ENCODE results near the gene PRSS33. TPM values are rescaled to one million over a fixed set of nuclear protein-coding genes. Genes with fewer than 3 reads are reported as not detected.
A peak's percentile ranks its signal among the peaks of the same experiment; 100 is the strongest.

PRSS33 gene
- total and polyA plus RNA-seq, 9 of the 15 experiments (the other 6 are each of a cell fraction or from before 2014, with no cell fraction given): not detected

DNA sequence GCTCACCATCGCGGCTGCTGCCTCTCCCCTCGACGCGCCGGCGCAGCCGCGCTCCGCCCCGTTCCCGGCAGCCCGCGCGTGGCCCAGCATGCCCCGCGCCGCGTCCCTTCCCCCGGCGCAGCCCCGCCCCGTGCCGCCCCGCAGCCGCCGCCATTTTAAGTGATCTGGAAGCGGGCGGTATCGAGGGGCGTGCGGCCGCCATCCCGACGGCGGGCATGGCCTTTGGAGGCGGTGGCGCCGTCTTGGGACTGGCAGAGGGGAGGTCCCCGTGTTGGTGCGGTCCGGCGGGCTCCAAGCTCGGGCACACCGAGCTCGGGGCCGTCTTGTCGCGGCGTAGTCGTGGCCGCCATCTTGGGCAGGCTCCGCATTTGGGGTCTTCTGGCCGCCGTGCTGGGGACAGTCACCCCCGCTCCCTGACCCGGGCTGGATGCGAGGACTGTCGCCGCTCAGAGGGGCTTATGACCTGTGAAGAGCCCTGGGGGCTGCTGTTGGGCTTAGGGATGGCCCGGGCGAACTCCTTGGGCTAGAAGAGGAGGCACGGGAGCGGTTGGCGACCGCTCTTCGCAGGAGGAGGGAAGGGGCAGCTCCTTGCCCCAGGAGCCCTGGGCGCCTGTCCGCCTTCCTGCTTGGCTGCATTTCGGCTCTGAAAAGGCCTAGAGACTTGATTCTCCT, 10.0 kb downstream of the PRSS33 start, which contains the start of gene ELOB (continued):
- TF ChIP-seq ZKSCAN3 (CRISPR knock-in tag; IDR thresholded peaks at IDR 0.05) (no peak), TSC22D4 (tag; IDR thresholded peaks at IDR 0.05) (no peak), RBM25 (IDR thresholded peaks at IDR 0.05; ENCODE audit: low read depth, low read length, severe bottlenecking) (no peak), GATAD2B (IDR thresholded peaks at IDR 0.05; ENCODE audit: borderline replicate concordance) (peak; percentile 52; the same call in 1 of the 2 replicates), ZNF24 (IDR thresholded peaks at IDR 0.05) (no peak), SMAD3 (CRISPR knock-in tag; conservative IDR thresholded peaks at IDR 0.05) (peak; percentile 59; the same call in 1 of the 2 replicates), PPARD (CRISPR knock-in tag; IDR thresholded peaks at IDR 0.05) (no peak), SIN3B (IDR thresholded peaks at IDR 0.05; ENCODE audit: low read depth) (peak; percentile 72), KDM2B (CRISPR knock-in tag; IDR thresholded peaks at IDR 0.05) (no peak), NFE2 (IDR thresholded peaks at IDR 0.05; ENCODE audit: low read depth) (no peak), NRF1 (conservative IDR thresholded peaks at IDR 0.05 in 1 of 2, IDR thresholded peaks at IDR 0.05 in 1 of 2) (peak; percentile 66 to 79), SNIP1 (IDR thresholded peaks at IDR 0.05; ENCODE audit: low read depth) (no peak), SRSF7 (optimal IDR thresholded peaks at IDR 0.05; ENCODE audit: low read depth, low read length) (no peak), MEF2D (tag; conservative IDR thresholded peaks at IDR 0.05; ENCODE audit: low read depth) (no peak; the same call in 1 of the 2 replicates), RB1 (IDR thresholded peaks at IDR 0.05; ENCODE audit: low read depth) (peak; percentile 81), ADNP (tag; IDR thresholded peaks at IDR 0.05) (no peak), ZNF583 (CRISPR knock-in tag; IDR thresholded peaks at IDR 0.05) (0 out of 2 replicates have a peak, but pooled peaks have one; percentile 17), MEF2A (IDR thresholded peaks at IDR 0.05; ENCODE audit: control insufficient read depth, low read depth, low read length) (no peak)
- TF ChIP-seq, protein P1, sequence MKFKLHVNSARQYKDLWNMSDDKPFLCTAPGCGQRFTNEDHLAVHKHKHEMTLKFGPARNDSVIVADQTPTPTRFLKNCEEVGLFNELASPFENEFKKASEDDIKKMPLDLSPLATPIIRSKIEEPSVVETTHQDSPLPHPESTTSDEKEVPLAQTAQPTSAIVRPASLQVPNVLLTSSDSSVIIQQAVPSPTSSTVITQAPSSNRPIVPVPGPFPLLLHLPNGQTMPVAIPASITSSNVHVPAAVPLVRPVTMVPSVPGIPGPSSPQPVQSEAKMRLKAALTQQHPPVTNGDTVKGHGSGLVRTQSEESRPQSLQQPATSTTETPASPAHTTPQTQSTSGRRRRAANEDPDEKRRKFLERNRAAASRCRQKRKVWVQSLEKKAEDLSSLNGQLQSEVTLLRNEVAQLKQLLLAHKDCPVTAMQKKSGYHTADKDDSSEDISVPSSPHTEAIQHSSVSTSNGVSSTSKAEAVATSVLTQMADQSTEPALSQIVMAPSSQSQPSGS (CRISPR knock-in tag; IDR thresholded peaks at IDR 0.05): no peak
- TF ChIP-seq, protein P2, sequence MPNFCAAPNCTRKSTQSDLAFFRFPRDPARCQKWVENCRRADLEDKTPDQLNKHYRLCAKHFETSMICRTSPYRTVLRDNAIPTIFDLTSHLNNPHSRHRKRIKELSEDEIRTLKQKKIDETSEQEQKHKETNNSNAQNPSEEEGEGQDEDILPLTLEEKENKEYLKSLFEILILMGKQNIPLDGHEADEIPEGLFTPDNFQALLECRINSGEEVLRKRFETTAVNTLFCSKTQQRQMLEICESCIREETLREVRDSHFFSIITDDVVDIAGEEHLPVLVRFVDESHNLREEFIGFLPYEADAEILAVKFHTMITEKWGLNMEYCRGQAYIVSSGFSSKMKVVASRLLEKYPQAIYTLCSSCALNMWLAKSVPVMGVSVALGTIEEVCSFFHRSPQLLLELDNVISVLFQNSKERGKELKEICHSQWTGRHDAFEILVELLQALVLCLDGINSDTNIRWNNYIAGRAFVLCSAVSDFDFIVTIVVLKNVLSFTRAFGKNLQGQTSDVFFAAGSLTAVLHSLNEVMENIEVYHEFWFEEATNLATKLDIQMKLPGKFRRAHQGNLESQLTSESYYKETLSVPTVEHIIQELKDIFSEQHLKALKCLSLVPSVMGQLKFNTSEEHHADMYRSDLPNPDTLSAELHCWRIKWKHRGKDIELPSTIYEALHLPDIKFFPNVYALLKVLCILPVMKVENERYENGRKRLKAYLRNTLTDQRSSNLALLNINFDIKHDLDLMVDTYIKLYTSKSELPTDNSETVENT (CRISPR knock-in tag; IDR thresholded peaks at IDR 0.05): peak; percentile 89
- TF ChIP-seq, protein P3, sequence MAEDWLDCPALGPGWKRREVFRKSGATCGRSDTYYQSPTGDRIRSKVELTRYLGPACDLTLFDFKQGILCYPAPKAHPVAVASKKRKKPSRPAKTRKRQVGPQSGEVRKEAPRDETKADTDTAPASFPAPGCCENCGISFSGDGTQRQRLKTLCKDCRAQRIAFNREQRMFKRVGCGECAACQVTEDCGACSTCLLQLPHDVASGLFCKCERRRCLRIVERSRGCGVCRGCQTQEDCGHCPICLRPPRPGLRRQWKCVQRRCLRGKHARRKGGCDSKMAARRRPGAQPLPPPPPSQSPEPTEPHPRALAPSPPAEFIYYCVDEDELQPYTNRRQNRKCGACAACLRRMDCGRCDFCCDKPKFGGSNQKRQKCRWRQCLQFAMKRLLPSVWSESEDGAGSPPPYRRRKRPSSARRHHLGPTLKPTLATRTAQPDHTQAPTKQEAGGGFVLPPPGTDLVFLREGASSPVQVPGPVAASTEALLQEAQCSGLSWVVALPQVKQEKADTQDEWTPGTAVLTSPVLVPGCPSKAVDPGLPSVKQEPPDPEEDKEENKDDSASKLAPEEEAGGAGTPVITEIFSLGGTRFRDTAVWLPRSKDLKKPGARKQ (CRISPR knock-in tag; IDR thresholded peaks at IDR 0.05): no peak
- TF ChIP-seq, protein P4, sequence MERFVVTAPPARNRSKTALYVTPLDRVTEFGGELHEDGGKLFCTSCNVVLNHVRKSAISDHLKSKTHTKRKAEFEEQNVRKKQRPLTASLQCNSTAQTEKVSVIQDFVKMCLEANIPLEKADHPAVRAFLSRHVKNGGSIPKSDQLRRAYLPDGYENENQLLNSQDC (CRISPR knock-in tag; IDR thresholded peaks at IDR 0.05): no peak

Data from K562 (cell line).